Spleen (tissue), 7 donors: ENCODE data around the gene CATSPER3.

ENCODE experiments used
- POLR2A ChIP-seq, 3 donors: fragments of 450-650 bp; IDR thresholded peaks; one replicate each; pipeline ENCODE4 v1.5.1; 2017; ENCODE audit warnings: antibody characterized with exemption in 3 of 3, mild to moderate bottlenecking in 1 of 3
- TF ChIP-seq, protein P1 (sequence below), 11 experiments: fragments of 200-600 bp in 7 of 11; fragments of 450-650 bp in 4 of 11; sonication (generic) in 4 of 11; IDR thresholded peaks in 8 of 11; conservative IDR thresholded peaks in 3 of 11; 1 replicate in 7 of 11; 2 replicates in 4 of 11; pipeline versions ENCODE4 v1.4.0 to v1.8.0; 2016 to 2021; ENCODE audit warnings: antibody characterized with exemption in 11 of 11, inconsistent platforms in 4 of 11, mild to moderate bottlenecking in 1 of 11
- donor health status: DM: no; HTN: no; CAD: no; lungs with moderate emphysema.
- donor health status: DM: no; HTN: no; CAD: no.
- donor health status: DM: no; HTN: no; CAD: no.

DNA sequence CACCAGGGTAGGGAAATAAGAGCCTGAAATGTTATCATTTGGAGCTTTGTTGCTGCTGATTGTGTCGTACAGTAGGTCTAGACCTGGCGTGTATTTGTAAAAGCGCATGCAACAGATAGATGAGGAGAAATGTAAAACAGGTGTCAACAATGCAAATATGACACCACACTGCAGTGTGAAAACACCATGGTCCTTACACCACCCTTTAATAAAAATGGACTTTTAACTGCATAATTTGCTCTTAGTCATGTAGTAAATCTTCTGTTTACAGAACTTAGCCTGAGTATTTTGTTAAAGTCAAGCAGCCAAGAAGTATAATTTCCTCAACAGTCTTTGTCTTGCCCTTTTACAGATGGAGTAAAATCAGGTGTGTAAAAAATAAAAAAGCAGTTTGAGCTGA, 48.8 kb upstream of the CATSPER3 start:
- TF ChIP-seq POLR2A (IDR thresholded peaks at IDR 0.05) = no peak
- TF ChIP-seq, protein P1, sequence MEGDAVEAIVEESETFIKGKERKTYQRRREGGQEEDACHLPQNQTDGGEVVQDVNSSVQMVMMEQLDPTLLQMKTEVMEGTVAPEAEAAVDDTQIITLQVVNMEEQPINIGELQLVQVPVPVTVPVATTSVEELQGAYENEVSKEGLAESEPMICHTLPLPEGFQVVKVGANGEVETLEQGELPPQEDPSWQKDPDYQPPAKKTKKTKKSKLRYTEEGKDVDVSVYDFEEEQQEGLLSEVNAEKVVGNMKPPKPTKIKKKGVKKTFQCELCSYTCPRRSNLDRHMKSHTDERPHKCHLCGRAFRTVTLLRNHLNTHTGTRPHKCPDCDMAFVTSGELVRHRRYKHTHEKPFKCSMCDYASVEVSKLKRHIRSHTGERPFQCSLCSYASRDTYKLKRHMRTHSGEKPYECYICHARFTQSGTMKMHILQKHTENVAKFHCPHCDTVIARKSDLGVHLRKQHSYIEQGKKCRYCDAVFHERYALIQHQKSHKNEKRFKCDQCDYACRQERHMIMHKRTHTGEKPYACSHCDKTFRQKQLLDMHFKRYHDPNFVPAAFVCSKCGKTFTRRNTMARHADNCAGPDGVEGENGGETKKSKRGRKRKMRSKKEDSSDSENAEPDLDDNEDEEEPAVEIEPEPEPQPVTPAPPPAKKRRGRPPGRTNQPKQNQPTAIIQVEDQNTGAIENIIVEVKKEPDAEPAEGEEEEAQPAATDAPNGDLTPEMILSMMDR (IDR thresholded peaks at IDR 0.05 in 8 of 11, conservative IDR thresholded peaks at IDR 0.05 in 3 of 11) = no peak
